Coronary artery (tissue), 2 donors: Measurements from ENCODE around the gene CEP164.

ENCODE experiments used
- DNase-seq: peaks from one replicate; pipeline ENCODE4 v3.0.0-alpha.2; 2017; ENCODE audit warnings: low spot score
- H3K27ac ChIP-seq, 2 donors: fragments of 200-600 bp; sonication (generic); one replicate each; pipeline ENCODE4 v1.5.1; 2016 to 2019
- H3K4me3 ChIP-seq: fragments of 200-600 bp; sonication (generic); 2 replicates; pipeline ENCODE4 v1.5.1; 2016; ENCODE audit warnings: mild to moderate bottlenecking, moderate library complexity
- TF ChIP-seq, protein P1 (sequence below): fragments of 200-600 bp; sonication (generic); IDR thresholded peaks from one replicate; pipeline ENCODE4 v1.5.1; 2019; ENCODE audit warnings: antibody characterized with exemption

CEP164 gene

DNA sequence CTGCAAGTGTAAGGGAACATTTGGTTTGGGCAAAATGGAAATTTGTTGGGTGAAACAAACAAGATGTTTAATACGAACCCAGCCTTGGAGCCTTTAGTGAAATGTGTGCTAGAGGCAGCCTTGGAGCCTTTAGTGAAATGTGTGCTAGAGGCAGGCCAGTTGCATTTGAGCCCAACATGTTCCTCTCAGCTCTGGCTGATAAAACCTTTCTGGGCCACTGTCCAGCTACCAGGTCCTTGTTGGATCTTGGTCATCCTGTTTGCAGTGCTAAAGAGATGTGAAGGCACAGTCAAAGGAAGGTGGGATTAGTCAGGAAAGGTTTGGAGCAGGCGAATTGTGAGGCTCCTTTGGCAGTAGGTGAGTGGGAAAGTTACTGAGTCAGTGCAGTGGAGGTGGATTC, 48.9 kb downstream of the CEP164 start:
- Histone ChIP-seq H3K27ac (no peak overlapping the region), H3K4me3 (no peak overlapping the region)
- no peak for DNase-seq
- TF ChIP-seq, protein P1, sequence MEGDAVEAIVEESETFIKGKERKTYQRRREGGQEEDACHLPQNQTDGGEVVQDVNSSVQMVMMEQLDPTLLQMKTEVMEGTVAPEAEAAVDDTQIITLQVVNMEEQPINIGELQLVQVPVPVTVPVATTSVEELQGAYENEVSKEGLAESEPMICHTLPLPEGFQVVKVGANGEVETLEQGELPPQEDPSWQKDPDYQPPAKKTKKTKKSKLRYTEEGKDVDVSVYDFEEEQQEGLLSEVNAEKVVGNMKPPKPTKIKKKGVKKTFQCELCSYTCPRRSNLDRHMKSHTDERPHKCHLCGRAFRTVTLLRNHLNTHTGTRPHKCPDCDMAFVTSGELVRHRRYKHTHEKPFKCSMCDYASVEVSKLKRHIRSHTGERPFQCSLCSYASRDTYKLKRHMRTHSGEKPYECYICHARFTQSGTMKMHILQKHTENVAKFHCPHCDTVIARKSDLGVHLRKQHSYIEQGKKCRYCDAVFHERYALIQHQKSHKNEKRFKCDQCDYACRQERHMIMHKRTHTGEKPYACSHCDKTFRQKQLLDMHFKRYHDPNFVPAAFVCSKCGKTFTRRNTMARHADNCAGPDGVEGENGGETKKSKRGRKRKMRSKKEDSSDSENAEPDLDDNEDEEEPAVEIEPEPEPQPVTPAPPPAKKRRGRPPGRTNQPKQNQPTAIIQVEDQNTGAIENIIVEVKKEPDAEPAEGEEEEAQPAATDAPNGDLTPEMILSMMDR, result no peak

- TF ChIP-seq, protein P1, result no peak
- DNase-seq, result no peak
- H3K4me3 ChIP-seq, result no peak overlapping the region
Measured at GRCh38 chr11:117378976-117379865, 51.6 kb downstream of the CEP164 start.

DNA sequence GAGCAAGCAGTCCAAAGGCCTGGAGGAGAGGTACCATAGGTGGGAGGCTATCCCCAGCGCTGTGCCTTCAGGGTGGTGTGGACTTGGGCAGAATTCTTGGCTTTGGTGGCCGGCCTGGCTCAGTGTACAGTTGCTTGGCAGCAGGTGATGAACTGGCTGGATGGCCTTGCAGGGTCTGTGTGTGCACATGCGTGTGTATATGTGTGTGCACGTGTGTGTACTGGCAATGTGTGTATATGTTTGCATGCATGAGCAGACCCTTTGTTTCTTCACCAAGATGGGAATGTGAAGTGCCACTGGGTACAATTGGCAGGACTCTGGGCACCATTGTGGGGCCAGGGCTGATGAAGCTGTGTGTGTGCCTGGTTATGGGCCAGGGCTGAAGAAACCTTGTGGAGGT, 53.0 kb downstream of the CEP164 start:
- H3K27ac ChIP-seq, result no peak overlapping the region
- no peak overlapping the region for H3K4me3 ChIP-seq
- TF ChIP-seq, protein P1, result no peak
- DNase-seq, result no peak

More at GRCh38 chr11:117378976-117379865, 51.6 kb downstream of the CEP164 start:
- H3K27ac ChIP-seq, result peak overlapping the region in 1 of 2 donors; percentile 7

DNA sequence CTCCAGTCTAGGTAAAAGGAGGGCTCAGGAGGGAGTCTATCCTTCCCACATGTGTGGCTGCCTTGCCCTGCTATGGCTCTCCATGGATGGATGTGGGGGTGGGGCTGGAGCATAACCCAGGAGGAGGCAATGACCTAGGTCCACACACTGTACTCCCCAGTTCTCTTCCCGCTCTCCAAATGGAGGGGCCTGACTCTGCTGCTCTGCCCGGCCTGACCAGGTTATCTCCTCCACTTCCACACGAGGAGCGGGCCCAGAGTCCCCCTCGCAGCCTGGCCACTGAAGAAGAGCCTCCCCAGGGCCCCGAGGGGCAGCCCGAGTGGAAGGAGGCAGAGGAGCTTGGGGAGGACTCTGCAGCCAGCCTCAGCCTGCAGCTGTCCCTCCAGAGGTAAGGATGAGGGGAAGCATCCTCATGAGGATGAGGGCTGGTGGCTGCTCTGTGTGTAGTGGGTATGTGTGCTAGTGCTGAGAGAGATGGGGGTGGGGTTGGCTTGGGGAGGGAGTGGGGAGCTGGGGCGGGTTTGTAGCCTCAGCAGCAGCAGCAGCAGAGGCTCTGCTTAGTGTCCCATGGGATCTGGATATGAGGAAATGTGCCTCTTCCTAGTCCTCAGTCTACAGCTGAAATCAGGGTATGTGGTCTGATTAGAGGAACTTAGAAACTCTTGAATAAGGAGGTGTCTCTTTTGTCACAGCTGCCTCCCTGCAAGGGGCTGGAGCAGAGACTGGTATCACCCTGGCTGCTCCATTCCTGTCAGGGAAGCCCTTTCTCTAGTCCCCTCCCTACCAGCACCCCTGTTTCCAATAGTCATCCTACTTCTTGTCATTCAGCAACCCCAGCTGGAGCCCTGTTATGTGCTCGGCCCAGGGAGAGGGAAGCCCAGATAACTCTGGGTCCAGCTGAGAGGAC, 54.1 kb downstream of the CEP164 start:
- no peak overlapping the region for H3K4me3 ChIP-seq
- no peak overlapping the region for H3K27ac ChIP-seq
- TF ChIP-seq, protein P1, result no peak
- no peak for DNase-seq

DNA sequence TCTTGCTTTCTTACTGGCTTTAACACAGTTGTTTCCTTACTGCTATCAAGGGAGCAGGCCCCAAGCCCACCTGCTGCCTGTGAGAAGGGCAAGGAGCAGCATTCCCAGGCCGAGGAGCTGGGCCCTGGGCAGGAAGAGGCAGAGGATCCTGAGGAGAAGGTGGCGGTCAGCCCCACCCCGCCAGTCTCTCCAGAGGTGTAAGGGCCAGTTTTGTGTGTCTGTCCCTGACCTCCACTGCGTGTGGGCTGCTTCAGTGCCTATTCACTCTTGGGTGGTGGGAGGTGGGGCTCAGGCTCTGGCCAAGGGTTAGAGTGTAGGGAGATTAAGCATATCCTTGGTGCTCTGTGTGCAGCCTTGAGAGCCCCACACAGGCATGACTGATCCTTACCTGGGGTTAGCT, 55.1 kb downstream of the CEP164 start:
- Histone ChIP-seq H3K4me3 (no peak overlapping the region), H3K27ac (no peak overlapping the region)
- no peak for DNase-seq
- TF ChIP-seq, protein P1, result no peak

DNA sequence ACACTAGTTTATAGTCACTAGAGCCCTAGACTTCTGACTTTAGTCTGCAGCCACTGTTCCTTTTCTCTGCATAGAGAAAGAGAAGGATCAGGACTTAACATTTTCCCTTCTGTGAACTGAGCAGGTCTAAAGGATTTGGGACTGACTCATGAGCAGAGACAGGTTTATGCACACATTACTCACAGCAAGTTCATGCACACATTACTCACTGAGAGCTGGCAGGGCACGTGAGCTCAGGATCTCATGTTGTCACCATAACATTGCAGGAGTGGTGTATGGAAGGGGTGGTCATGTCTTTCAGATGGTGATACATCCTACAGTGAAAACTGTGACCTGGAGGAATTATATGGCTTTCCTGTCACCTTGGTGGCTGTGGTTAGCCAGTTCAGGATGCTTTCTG, 56.4 kb downstream of the CEP164 start:
- H3K27ac ChIP-seq, result no peak overlapping the region
- no peak for DNase-seq

More for the DNA sequence above, 56.4 kb downstream of the CEP164 start:
- TF ChIP-seq, protein P1, result no peak
- no peak overlapping the region for H3K4me3 ChIP-seq
